Caki2 (cell line): ENCODE results near the gene SPI1. TPM values are rescaled to one million over a fixed set of nuclear protein-coding genes. Genes with fewer than 3 reads are reported as not detected.
"Not testable (repeated sequence)": the region's sequence is repeated elsewhere in the genome, so short reads cannot be mapped to it uniquely, and the experiment has no call there.

Source experiments
- DNase-seq: peaks from one replicate; pipeline ENCODE4 v3.0.0-alpha.2; 2015; ENCODE audit warnings: low read depth
- in situ Hi-C: cut with HindIII; loops from 2 replicates; pipeline ENCODE4 v1.10.0; 2016; ENCODE audit warnings: low sequenced_read_pairs, low pct_unique_long_range_greater_than_20kb, mixed read lengths
- total RNA-seq: library from RNA; depleted of rRNA; stranded (reverse); fragments of >200 nt; shearing (Covaris generic); gene quantifications from 2 replicates; pipeline ENCODE4 v1.2.3, GENCODE V29; 2014; ENCODE audit warnings: low replicate concordance; rRNA removed

SPI1 gene
- total RNA-seq, 1 experiment from 2014 or later = not detected

GRCh38 chr11:47317064-47317828 lies 61.1 kb downstream of the SPI1 start:
- no peak for DNase-seq
- in situ Hi-C loops = no loop called here

GRCh38 chr11:47316501-47316900 lies 61.8 kb downstream of the SPI1 start:
- in situ Hi-C loops, DNase-seq: not testable (repeated sequence)

- in situ Hi-C loops = no loop called here
- DNase-seq = no peak
Observed at GRCh38 chr11:47314992-47315391, 63.4 kb downstream of the SPI1 start.

- DNase-seq = no peak
- in situ Hi-C loops = no loop called here
Observed at GRCh38 chr11:47308050-47308823, 70.1 kb downstream of the SPI1 start.

- in situ Hi-C loops = no loop called here
- no peak for DNase-seq
Observed at GRCh38 chr11:47306484-47306844, 71.9 kb downstream of the SPI1 start.

GRCh38 chr11:47305734-47306483 lies 72.4 kb downstream of the SPI1 start:
- no peak for DNase-seq
- in situ Hi-C loops = no loop called here

Other genes starting within 250 kb of the SPI1 start
- 77.9 and 114 TPM in 2 replicates for gene ARFGAP2, start 201.7 kb downstream of the SPI1 start, total RNA-seq
- gene PACSIN3, start 192.1 kb downstream of the SPI1 start, total RNA-seq = 31.9 and 35.9 TPM in 2 replicates
- 49.6 and 52.1 TPM in 2 replicates for gene DDB2, start 163.6 kb downstream of the SPI1 start, total RNA-seq
- 2.8 and 12.3 TPM in 2 replicates for gene ACP2, start 129.7 kb downstream of the SPI1 start, total RNA-seq
- gene NR1H3, start 120.6 kb downstream of the SPI1 start, total RNA-seq = 2.2 and 14.0 TPM in 2 replicates
- gene MADD, start 108.4 kb downstream of the SPI1 start, total RNA-seq = 3.1 and 9.7 TPM in 2 replicates
- not detected in 2 replicates for gene MYBPC3, start 25.8 kb downstream of the SPI1 start, total RNA-seq
- gene SLC39A13, start 30.0 kb upstream of the SPI1 start, total RNA-seq = 46.2 and 86.8 TPM in 2 replicates
- gene PSMC3, start 47.9 kb upstream of the SPI1 start, total RNA-seq = 72.1 and 77.7 TPM in 2 replicates
- gene RAPSN, start 70.6 kb upstream of the SPI1 start, total RNA-seq = not detected in 2 replicates
- 39.8 and 99.7 TPM in 2 replicates for gene CELF1, start 174.6 kb upstream of the SPI1 start, total RNA-seq
- 100 and 109 TPM in 2 replicates for gene PTPMT1, start 187.1 kb upstream of the SPI1 start, total RNA-seq
- gene KBTBD4, start 200.4 kb upstream of the SPI1 start, total RNA-seq = 22.6 and 33.6 TPM in 2 replicates
- gene NDUFS3, start 200.5 kb upstream of the SPI1 start, total RNA-seq = 96.4 and 117 TPM in 2 replicates
- gene FAM180B, start 208.1 kb upstream of the SPI1 start, total RNA-seq = not detected in 2 replicates
- gene C1QTNF4, start 215.9 kb upstream of the SPI1 start, total RNA-seq = not detected in 2 replicates